ENCODE data around the gene DLGAP4.

DNA sequence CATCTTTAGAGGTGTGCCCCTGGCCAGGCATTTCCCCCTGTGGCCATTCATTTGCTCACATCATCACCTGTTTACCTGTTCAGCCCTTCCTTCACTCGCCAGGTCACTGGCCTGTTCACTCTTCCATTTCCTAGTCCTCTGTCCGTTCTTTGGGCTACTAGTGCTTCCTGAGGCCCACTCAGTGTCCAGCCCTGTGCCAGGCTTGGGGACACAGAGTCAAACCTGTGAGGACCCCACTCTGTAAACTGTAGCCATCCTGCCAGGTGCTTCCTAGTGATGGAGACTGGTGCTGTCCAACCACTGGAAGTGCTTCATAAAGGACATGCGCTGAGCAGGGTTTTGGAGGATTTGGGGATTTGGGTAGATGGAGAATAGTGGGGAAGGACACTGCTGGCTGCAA, 3.5 kb downstream of the DLGAP4 start:
- TF ChIP-seq, protein P1, sequence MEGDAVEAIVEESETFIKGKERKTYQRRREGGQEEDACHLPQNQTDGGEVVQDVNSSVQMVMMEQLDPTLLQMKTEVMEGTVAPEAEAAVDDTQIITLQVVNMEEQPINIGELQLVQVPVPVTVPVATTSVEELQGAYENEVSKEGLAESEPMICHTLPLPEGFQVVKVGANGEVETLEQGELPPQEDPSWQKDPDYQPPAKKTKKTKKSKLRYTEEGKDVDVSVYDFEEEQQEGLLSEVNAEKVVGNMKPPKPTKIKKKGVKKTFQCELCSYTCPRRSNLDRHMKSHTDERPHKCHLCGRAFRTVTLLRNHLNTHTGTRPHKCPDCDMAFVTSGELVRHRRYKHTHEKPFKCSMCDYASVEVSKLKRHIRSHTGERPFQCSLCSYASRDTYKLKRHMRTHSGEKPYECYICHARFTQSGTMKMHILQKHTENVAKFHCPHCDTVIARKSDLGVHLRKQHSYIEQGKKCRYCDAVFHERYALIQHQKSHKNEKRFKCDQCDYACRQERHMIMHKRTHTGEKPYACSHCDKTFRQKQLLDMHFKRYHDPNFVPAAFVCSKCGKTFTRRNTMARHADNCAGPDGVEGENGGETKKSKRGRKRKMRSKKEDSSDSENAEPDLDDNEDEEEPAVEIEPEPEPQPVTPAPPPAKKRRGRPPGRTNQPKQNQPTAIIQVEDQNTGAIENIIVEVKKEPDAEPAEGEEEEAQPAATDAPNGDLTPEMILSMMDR (IDR thresholded peaks at IDR 0.05), result no peak
- no peak for TF ChIP-seq POLR2A (IDR thresholded peaks at IDR 0.05)
